T-helper 1 cell (primary cell): ENCODE measurements around the gene WDFY4.

Experiments used
- DNase-seq, 5 donors: peaks; one replicate each; pipeline ENCODE4 v3.0.0-alpha.2; 2012 to 2020

Gene WDFY4

DNA sequence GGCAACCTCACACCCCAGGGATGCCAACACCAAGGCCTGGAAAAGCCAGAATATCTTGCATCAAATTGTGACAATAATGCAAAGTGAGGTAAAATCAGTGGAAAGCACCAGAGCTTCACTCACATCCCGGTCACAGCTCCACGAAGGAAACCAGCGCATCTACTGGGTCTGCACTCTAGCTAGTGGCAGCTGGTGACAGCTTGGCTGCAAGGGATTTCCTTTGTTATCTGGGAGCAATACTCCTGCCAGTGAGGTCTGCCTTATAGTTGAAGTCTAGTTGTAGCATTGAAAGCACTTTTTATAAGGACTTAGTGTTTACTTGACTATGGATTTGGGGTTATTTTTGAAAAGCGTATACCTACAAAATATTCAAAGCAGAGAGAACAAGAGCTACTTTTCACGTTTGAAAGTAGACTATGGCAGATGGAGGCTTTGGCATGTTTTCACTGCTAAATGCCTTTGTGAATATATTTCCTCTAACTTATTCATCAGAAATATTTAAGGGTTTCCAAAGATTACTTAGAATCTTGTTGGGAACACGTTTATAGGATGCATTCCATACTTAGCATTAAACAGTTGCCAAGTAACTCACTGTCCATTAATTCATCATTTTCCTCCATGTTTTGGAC, 26.1 kb downstream of the WDFY4 start:
- no peak for DNase-seq

- DNase-seq, result no peak
Measured at GRCh38 chr10:48711830-48712229, 27.2 kb downstream of the WDFY4 start.

DNA sequence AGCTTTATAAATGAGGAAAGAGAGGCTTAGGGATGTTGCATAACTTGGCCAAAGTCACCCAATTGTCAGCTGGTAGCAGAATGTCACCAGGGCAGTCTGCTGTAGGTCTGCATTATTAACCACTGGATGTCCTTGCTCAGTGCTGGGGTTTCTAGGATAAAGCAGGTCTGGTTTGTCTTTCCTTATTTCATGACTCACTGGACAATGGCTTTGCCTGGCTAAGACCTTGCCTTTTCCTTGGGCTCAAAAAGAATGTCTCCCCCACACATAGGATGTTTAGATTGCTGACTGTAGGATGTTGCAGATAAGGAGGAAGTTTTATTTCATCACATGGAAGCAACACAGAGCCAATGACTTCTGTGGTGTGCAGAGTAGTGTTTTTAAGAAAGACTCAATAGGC, 29.4 kb downstream of the WDFY4 start:
- no peak for DNase-seq

DNA sequence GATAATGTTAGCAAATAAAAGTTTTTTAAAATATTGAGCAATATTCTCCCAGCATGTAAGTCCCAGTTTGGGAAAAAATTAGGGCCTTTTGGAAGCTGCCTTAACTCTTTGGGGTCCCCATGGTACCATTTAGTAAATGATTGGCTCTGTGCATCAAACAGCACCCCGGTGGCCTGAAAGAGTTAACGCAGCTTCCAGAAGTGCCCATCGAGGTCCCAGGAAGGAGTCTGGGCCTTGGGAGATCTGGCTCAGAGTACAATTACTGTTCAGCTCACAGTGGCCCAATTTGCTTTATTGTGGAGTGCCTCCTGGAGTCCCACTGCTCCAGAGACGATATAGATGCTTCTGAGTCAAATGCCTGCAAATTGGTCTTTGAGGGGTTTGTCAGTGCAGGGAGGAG, 31.7 kb downstream of the WDFY4 start:
- DNase-seq, result no peak

- DNase-seq, result no peak
Measured at GRCh38 chr10:48720611-48721010, 35.9 kb downstream of the WDFY4 start.

DNA sequence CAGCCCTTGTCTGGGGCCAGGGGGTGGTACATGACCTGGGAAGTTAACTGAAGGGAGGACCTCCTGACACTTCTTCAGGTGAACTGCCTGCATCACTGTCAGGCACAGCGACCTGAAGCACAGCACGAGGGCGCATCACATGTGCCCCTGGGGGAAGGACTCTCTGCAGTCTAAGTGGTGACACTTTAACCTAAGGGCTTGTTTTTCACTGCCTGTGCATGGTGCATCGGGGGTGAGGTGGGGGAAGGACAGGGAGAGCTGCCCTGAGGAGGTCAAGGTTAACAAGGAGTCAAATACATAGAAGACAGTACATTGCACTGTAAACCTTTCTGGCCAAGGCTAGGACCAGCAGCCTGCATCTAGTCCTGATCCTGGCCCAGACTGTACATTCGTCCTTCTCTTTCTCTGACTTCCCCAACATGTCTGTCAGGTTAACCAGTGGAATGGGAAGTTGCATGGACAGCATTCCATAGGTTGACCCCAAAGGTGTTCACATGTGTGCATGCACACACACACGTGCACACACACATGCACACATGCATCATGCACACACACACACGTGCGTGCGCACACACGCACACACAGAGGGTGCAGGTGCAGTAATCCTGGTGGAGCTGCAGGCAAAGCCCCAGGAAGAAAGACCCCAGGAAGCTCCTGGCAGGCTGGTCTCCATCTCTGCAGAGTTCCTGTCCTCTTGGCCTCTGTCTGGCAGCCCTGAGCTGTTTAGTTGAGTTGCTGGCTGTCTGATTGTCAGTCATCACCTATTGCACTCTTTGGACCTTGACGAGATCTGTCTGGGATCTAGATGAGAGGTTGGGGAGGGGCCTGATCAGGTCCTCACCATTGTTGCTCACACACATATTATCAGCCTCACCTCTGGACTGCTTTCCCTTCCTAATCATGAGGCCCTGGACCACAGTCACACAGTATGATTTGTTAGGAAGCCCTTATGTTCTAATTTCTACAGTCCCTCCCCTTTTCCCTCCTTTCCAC, 37.8 kb downstream of the WDFY4 start:
- DNase-seq, result no peak

- DNase-seq, result no peak
Measured at GRCh38 chr10:48724127-48724526, 39.5 kb downstream of the WDFY4 start.

GRCh38 chr10:48725708-48726107, 41.0 kb downstream of the WDFY4 start:
- no peak for DNase-seq

GRCh38 chr10:48727866-48728265, 43.2 kb downstream of the WDFY4 start:
- no peak for DNase-seq

DNA sequence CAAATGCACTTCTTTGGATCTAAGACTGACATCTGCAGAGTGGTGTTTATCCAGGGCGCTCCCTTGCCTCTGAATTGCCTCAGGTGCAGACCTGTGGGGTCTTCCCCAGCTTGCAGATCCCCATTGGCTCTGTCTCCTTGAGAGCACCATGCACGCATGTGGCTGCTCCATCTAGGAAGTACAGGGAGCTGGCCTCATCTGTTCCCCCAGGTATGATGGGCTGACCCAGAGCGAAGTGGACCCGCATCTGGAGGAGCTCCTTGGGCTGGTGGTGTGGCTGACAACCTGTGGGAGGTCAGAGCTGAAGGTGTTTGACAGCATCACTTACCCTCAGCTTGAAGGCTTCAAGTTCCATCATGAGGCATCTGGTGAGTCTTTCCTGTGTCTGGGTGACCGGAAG, 44.5 kb downstream of the WDFY4 start:
- no peak for DNase-seq

- DNase-seq, result no peak
Measured at GRCh38 chr10:48729941-48730457, 45.3 kb downstream of the WDFY4 start.

- no peak for DNase-seq
Measured at GRCh38 chr10:48731141-48731540, 46.5 kb downstream of the WDFY4 start.

- no peak for DNase-seq
Measured at GRCh38 chr10:48731654-48732053, 47.0 kb downstream of the WDFY4 start.

DNA sequence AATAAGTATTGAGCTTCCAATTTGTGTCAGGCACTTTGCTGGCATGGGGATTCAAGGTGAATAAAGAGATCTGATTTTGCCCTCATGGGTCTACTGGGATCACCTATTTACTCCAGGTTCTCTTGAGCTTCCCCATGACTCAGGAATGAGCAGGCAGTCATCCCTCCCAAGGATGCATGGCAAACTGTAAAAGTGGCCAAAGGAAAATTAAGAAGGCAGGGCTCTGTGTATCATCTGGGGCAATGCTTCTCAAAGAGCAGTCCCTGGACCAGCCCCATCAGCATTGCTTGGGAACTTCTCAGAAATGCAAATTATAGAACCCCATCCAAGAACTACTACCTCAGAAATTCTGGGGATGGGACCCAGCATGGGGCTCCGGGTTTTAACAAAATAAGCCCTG, 48.7 kb downstream of the WDFY4 start:
- no peak for DNase-seq

DNA sequence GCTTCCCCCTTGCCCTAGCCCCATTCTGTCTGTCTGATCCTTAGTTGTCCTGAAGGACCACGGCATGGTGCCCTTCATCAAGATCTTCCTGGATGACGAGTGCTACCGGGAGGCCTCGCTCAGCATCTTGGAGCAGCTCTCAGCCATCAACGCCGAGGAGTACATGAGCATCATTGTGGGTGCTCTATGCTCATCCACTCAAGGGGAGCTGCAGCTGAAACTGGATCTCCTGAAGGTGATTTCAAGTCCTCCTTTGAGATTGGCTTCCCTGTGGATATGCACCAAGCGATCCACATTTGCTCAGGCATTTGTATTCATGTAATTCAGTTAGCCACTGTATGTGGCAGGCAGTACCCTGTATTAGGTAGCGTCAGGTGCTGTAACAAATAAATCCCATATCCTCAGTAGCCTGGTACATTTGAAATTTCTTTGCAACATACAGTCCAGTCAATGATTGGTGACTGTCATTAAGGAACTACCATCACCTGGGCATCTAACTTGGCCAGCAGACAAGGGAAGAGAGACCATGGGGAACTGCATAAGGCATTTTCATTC, 51.2 kb downstream of the WDFY4 start:
- DNase-seq, result no peak

GRCh38 chr10:48736596-48736995, 51.9 kb downstream of the WDFY4 start:
- no peak for DNase-seq

DNA sequence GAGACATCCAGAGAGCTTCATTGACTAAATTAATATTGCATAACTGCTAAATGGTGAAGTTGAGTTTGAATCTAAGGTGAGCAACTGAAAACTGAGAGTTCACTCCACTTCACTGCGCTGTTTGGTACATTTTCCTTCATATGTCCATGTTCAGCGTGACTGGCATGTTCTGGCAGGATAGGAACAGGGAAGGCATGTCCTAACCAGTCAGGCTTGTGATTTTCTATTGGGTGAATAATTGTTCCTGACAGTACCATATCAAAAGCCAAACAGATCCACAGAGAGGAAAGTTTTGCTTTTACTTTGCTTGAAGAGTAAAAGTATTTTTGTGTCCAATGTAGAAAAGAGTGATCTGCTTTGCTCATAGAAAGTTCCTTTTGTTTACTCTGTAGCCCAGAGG, 53.2 kb downstream of the WDFY4 start:
- no peak for DNase-seq

- no peak for DNase-seq
Measured at GRCh38 chr10:48739170-48739569, 54.5 kb downstream of the WDFY4 start.

DNA sequence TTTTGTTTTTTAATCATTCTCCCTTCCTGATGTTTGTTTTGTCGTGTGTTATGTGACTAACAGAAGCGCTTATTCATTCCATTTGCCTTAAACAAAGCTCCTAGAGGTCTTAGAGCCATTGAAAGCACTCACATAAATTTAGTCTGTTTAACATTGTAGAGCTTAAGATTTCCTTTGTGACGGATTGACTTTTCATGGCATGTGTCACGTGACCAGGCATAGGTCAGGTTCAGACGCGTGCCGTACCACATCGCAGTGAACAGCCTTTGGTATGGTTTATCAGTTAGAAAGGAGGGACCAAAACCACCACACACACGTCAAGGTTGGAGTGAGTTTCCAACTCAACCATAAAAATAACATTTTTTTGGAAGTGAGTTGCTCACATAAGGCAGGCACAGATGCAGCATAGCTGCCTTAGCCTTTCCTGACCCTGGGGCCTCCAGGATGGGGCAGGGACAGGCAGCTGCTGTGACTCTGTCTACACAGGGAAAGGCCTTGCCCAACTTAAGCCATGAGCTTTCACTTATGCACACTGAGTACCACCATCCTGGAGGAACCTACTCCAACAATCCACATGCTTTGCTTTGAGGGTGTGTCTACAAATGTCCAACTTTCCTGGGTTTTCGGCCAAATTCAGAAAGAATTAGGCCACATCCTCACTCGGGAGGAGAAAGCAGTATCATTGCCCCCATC, 55.5 kb downstream of the WDFY4 start:
- no peak for DNase-seq

DNA sequence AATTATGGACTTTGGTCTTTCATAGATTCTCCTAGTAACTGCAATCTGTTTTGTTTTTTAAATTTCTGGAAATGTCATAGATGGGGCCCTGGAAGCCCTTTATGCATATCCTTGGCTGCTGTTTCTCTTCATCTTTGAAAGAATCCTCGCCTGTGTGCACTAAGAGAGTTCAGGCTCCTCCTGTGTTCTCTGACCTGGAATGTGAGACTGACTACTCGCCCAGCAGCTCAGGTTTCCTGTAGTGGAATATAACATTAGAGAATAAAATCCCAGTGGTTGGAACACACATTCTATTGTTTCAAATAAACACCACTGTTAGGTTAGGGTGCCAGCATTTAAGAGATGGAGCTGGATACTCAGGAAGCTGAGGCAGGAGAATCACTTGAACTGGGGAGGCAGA, 56.3 kb downstream of the WDFY4 start:
- no peak for DNase-seq

DNA sequence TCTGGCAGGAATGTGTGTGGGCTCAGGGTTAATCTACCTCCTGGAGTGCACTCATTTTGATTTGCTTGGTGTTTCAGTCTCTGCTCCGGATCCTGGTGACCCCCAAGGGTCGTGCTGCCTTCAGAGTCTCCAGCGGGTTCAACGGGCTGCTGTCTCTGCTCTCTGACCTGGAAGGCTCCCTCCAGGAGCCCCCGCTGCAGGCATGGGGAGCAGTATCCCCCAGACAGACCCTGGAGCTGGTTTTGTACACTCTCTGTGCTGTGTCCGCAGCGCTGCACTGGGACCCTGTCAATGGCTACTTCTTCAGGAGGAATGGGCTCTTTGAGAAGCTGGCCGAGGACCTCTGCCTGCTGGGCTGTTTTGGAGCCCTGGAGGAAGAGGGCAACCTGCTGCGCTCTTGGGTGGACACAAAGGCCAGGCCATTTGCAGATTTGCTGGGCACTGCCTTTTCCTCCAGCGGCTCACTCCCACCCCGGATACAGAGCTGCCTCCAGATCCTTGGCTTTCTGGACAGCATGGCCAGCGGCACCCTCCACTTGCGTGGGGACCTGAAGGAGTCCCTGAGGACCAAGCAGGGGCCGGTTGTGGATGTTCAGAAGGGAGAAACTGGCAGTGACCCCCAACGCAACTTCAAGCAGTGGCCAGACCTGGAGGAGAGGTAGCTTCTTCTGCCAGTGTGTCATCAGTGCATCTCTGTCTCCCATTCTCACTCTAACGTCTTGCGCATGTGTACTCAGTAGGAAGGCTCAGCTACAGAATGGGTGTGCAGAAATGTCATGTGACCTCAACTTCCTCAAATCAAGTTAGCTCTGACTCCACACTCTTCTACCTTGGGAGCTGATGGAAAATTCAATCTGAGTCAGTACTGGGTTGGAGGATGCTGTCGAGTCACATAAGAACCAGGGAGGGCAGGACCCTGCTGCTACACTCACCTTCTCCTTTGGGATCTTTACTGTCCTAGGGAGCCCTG, 58.5 kb downstream of the WDFY4 start:
- no peak for DNase-seq

- no peak for DNase-seq
Measured at GRCh38 chr10:48744587-48744986, 59.9 kb downstream of the WDFY4 start.
